Gastrocnemius medialis (tissue), 4 donors: ENCODE data around the gene KEL.

Experiments used
- POLR2A ChIP-seq, 2 donors: fragments of 450-650 bp; IDR thresholded peaks; one replicate each; pipeline ENCODE4 v1.6.1; 2017; ENCODE audit warnings: antibody characterized with exemption in 2 of 2, mild to moderate bottlenecking in 2 of 2, moderate library complexity in 2 of 2
- TF ChIP-seq, protein P1 (sequence below), 5 experiments: fragments of 450-650 bp in 3 of 5; fragments of 200-600 bp in 2 of 5; sonication (generic) in 2 of 5; IDR thresholded peaks in 4 of 5; conservative IDR thresholded peaks in 1 of 5; 1 replicate in 4 of 5; 2 replicates in 1 of 5; pipeline ENCODE4 v1.5.1; 2016 to 2019; ENCODE audit warnings: antibody characterized with exemption in 5 of 5, mild to moderate bottlenecking in 3 of 5, moderate library complexity in 3 of 5

DNA sequence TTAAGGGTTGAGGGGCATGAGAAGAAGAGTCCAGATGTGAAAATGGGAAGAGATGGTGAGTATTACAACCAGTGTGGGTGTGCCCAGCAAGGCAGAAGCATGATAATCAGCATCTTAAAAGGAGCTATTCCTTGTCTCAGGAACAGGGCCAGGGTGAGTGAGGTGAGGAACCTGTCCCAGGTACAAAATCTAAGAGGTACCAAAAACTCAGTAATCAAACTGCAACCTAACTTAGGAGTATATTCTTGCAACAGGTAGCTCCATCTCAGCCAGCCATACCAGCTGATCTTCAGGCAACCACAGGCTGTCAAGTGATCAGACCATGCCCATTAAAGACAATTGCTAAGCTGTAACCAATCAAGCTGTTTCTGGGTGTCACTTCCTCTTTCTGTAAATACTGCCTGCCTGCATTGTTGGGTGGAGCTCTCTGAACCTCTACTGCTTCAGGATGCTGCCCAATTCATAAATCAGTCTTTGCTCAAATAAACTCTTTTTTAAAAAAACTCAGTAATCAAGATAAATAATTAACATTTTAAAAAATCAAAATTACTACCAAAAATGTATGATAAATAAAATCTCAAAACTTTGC lies 7.4 kb downstream of the KEL start:
- no peak for TF ChIP-seq POLR2A (IDR thresholded peaks at IDR 0.05)
- TF ChIP-seq, protein P1, sequence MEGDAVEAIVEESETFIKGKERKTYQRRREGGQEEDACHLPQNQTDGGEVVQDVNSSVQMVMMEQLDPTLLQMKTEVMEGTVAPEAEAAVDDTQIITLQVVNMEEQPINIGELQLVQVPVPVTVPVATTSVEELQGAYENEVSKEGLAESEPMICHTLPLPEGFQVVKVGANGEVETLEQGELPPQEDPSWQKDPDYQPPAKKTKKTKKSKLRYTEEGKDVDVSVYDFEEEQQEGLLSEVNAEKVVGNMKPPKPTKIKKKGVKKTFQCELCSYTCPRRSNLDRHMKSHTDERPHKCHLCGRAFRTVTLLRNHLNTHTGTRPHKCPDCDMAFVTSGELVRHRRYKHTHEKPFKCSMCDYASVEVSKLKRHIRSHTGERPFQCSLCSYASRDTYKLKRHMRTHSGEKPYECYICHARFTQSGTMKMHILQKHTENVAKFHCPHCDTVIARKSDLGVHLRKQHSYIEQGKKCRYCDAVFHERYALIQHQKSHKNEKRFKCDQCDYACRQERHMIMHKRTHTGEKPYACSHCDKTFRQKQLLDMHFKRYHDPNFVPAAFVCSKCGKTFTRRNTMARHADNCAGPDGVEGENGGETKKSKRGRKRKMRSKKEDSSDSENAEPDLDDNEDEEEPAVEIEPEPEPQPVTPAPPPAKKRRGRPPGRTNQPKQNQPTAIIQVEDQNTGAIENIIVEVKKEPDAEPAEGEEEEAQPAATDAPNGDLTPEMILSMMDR (IDR thresholded peaks at IDR 0.05 in 4 of 5, conservative IDR thresholded peaks at IDR 0.05 in 1 of 5): no peak
